Neural progenitor cell (in vitro differentiated cells): ENCODE results near the gene PRDM16. TPM values are rescaled to one million over a fixed set of nuclear protein-coding genes. Genes with fewer than 3 reads are reported as not detected.

Source experiments
- DNase-seq: peaks from one replicate; pipeline ENCODE4 v3.0.0-alpha.2; 2016; ENCODE audit warnings: low spot score
- H2AFZ ChIP-seq: fragments of 200-600 bp; sonication (generic); replicated peaks from 2 replicates; pipeline ENCODE4 v1.6.1; 2016; ENCODE audit warnings: antibody characterized with exemption
- H3F3A ChIP-seq: fragments of 200-600 bp; sonication (generic); 2 replicates; pipeline ENCODE4 v1.6.1; 2016; ENCODE audit warnings: antibody characterized with exemption, low read depth
- H3K27ac ChIP-seq: fragments of 200-600 bp; sonication (generic); 2 replicates; pipeline ENCODE4 v1.5.1; 2016; ENCODE audit warnings: mild to moderate bottlenecking
- H3K27me3 ChIP-seq: fragments of 200-600 bp; sonication (generic); 2 replicates; pipeline ENCODE4 v1.6.1; 2016; ENCODE audit warnings: mild to moderate bottlenecking, moderate library complexity
- H3K36me3 ChIP-seq: fragments of 200-600 bp; sonication (generic); 2 replicates; pipeline ENCODE4 v1.5.1; 2016
- H3K4me1 ChIP-seq: fragments of 200-600 bp; sonication (generic); 2 replicates; pipeline ENCODE4 v1.6.1; 2016; ENCODE audit warnings: mixed run types
- H3K4me2 ChIP-seq: fragments of 200-600 bp; sonication (generic); 2 replicates; pipeline ENCODE4 v1.6.1; 2016
- H3K4me3 ChIP-seq: fragments of 200-600 bp; sonication (generic); 2 replicates; pipeline ENCODE4 v1.5.1; 2016
- H3K79me2 ChIP-seq: fragments of 200-600 bp; sonication (generic); 2 replicates; pipeline ENCODE4 v1.6.1; 2016; ENCODE audit warnings: low read depth
- H3K9ac ChIP-seq: fragments of 200-600 bp; sonication (generic); 2 replicates; pipeline ENCODE4 v1.6.1; 2016
- H3K9me3 ChIP-seq: fragments of 200-600 bp; sonication (generic); 2 replicates; pipeline ENCODE4 v1.5.1; 2016; ENCODE audit warnings: low read depth
- H4K20me1 ChIP-seq: fragments of 200-600 bp; sonication (generic); 2 replicates; pipeline ENCODE4 v1.6.1; 2016; ENCODE audit warnings: low read depth
- H3K27ac Mint-ChIP-seq: 3 replicates; pipeline ENCODE4 v1.8.0; 2021; ENCODE audit warnings: mixed read lengths
- H3K27me3 Mint-ChIP-seq: 2 replicates; pipeline ENCODE4 v1.8.0; 2022; ENCODE audit warnings: low read depth, mild to moderate bottlenecking, inconsistent platforms, moderate library complexity, mixed read lengths; ENCODE audit not compliant: insufficient read depth
- H3K36me3 Mint-ChIP-seq: 3 replicates; pipeline ENCODE4 v1.8.0; 2021; ENCODE audit warnings: mixed read lengths
- H3K4me1 Mint-ChIP-seq: 3 replicates; pipeline ENCODE4 v1.8.0; 2021; ENCODE audit warnings: mixed read lengths
- H3K4me3 Mint-ChIP-seq: 3 replicates; pipeline ENCODE4 v1.8.0; 2021; ENCODE audit warnings: mild to moderate bottlenecking, moderate library complexity, mixed read lengths
- H3K9me3 Mint-ChIP-seq: 3 replicates; pipeline ENCODE4 v1.8.0; 2020; ENCODE audit warnings: mixed read lengths
- EZH2 ChIP-seq: fragments of 200-600 bp; sonication (generic); IDR thresholded peaks from 2 replicates; pipeline ENCODE4 v1.6.1; 2017; ENCODE audit warnings: antibody characterized with exemption, mild to moderate bottlenecking, moderate library complexity
- EZH2phosphoT487 ChIP-seq: fragments of 200-600 bp; sonication (generic); IDR thresholded peaks from 2 replicates; pipeline ENCODE4 v1.6.1; 2017; ENCODE audit warnings: antibody characterized with exemption
- total RNA-seq: library from RNA; depleted of rRNA; stranded (reverse); fragments of >200 nt; gene quantifications from 2 replicates; pipeline ENCODE4 v1.2.3, GENCODE V29; 2015; ENCODE audit warnings: low replicate concordance
- TF ChIP-seq, protein P1 (sequence below): fragments of 200-600 bp; sonication (generic); IDR thresholded peaks from 2 replicates; pipeline ENCODE4 v1.5.1; 2017; ENCODE audit warnings: antibody characterized with exemption, mild to moderate bottlenecking

Gene PRDM16
- total RNA-seq, 1 donor from 2014 or later = 1.9 TPM

DNA sequence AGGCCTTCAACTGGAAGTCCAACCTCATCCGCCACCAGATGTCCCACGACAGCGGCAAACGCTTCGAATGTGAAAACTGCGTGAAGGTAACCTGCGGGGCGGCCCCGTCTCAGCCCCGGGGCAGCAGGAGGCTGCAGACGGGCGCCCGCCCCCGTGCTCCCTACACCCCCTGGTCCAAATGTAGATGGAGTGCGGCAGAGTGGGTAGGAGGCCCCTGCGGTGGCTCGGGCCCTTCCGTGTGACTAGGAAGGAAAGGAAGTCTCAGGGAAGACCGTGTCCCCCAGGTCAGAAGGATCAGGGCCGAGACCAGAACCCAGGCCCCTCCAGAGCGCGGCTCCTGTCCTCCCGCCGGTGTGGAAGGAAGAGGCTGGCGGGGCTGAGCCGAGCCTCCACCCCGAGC lies 335.8 kb downstream of the PRDM16 start:
- Mint-ChIP-seq H3K4me1 (peaks cover 23% of the 10 kb centered on the region), H3K27ac (no peak overlapping the region), H3K27me3 (peaks cover 8% of the 10 kb centered on the region), H3K4me3 (no peak overlapping the region), H3K9me3 (no peaks in the 10 kb centered on the region), H3K36me3 (no peaks in the 10 kb centered on the region)
- H3K4me3 ChIP-seq = no peak overlapping the region
- TF ChIP-seq, protein P1, sequence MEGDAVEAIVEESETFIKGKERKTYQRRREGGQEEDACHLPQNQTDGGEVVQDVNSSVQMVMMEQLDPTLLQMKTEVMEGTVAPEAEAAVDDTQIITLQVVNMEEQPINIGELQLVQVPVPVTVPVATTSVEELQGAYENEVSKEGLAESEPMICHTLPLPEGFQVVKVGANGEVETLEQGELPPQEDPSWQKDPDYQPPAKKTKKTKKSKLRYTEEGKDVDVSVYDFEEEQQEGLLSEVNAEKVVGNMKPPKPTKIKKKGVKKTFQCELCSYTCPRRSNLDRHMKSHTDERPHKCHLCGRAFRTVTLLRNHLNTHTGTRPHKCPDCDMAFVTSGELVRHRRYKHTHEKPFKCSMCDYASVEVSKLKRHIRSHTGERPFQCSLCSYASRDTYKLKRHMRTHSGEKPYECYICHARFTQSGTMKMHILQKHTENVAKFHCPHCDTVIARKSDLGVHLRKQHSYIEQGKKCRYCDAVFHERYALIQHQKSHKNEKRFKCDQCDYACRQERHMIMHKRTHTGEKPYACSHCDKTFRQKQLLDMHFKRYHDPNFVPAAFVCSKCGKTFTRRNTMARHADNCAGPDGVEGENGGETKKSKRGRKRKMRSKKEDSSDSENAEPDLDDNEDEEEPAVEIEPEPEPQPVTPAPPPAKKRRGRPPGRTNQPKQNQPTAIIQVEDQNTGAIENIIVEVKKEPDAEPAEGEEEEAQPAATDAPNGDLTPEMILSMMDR = no peak
- TF ChIP-seq EZH2 (no peak), EZH2phosphoT487 (no peak)
- H3K79me2 ChIP-seq = no peaks in the 10 kb centered on the region
- no peaks in the 10 kb centered on the region for H3K27me3 ChIP-seq
- no peaks in the 10 kb centered on the region for H4K20me1 ChIP-seq
- no peak overlapping the region for H3K9ac ChIP-seq
- no peak overlapping the region for H3K4me2 ChIP-seq
- no peak overlapping the region for H3K27ac ChIP-seq
- H3K36me3 ChIP-seq = no peaks in the 10 kb centered on the region
- H2AFZ ChIP-seq = no peak overlapping the region
- no peaks in the 10 kb centered on the region for H3K9me3 ChIP-seq
- H3F3A ChIP-seq = peaks cover 15% of the 10 kb centered on the region
- DNase-seq = no peak
- H3K4me1 ChIP-seq = peaks cover 11% of the 10 kb centered on the region

DNA sequence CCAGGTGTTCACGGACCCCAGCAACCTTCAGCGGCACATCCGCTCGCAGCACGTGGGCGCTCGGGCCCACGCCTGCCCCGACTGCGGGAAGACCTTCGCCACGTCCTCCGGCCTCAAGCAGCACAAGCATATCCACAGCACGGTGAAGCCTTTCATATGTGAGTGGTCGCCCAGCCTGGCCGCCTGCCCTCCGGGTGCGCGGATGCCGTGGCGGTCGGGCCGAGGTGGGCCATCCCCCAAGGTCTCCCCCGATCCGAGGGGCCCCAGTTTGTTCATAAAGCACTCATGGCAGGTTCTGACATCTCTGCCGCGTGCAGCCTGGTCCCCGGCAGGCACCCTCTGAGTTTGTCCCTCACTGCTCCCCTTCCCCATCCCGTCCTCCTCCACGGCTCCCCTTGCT lies 336.5 kb downstream of the PRDM16 start:
- no peaks in the 10 kb centered on the region for H3K9me3 Mint-ChIP-seq
- H3K36me3 ChIP-seq = no peaks in the 10 kb centered on the region
- H3K4me1 ChIP-seq = peaks cover 11% of the 10 kb centered on the region
- no peak overlapping the region for H3K4me2 ChIP-seq
- H3K4me3 Mint-ChIP-seq = no peak overlapping the region
- no peaks in the 10 kb centered on the region for H4K20me1 ChIP-seq
- no peaks in the 10 kb centered on the region for H3K36me3 Mint-ChIP-seq
- H3K4me3 ChIP-seq = no peak overlapping the region
- H3K27ac Mint-ChIP-seq = no peak overlapping the region
- peaks cover 8% of the 10 kb centered on the region for H3K27me3 Mint-ChIP-seq
- H3F3A ChIP-seq = peaks cover 15% of the 10 kb centered on the region
- no peak overlapping the region for H2AFZ ChIP-seq
- TF ChIP-seq EZH2 (no peak), EZH2phosphoT487 (no peak)
- TF ChIP-seq, protein P1 = no peak
- no peak overlapping the region for H3K27ac ChIP-seq
- no peak overlapping the region for H3K9ac ChIP-seq
- H3K9me3 ChIP-seq = no peaks in the 10 kb centered on the region
- no peaks in the 10 kb centered on the region for H3K27me3 ChIP-seq
- DNase-seq = no peak
- no peaks in the 10 kb centered on the region for H3K79me2 ChIP-seq
- H3K4me1 Mint-ChIP-seq = peaks cover 23% of the 10 kb centered on the region

DNA sequence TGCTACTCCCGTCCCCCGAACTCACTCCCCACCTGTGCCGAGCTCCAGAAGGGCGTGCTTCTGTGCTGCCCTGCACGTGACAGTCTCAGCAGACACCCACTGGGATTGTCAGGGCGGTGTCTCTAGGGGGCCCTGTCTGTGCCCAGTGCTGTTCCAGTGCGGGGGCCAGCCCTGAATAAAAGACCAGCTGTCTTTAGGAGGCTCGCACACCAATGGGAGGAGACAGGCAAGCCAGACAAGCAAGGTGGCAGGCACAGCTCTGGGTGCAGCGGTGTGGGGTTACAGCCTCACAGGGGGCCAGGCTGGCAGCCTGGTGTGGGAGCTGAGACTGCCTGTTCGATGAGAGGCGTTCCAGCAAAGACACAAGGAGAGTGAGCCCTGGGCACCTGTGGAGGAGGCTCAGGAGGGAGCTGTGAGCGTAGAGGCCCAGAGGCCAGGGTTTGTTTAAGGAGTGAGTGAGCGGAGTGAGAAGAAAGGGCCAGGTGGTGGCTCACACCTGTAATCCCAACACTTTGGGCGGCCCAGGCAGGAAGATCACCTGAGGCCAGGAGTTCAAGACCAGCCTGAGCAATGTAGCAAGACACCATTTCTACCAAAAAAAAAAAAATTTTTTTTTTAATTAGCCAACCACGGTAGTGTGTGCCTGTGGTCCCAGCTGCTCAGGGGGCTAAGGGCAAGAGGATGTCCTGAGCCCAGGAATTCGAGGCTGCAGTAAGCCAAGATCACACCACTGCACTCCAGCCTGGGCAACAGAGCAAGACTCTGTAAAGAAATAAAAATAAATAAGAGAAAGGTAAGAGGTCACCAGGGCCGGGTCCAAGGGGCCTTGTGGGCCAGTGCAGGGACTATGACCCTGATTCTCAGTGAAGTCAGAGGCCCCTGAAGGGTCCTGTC lies 337.2 kb downstream of the PRDM16 start:
- peaks cover 15% of the 10 kb centered on the region for H3F3A ChIP-seq
- no peaks in the 10 kb centered on the region for H3K9me3 ChIP-seq
- DNase-seq = no peak
- H3K27ac ChIP-seq = no peak overlapping the region
- no peaks in the 10 kb centered on the region for H4K20me1 ChIP-seq
- TF ChIP-seq EZH2phosphoT487 = no peak
- TF ChIP-seq, protein P1 = no peak
- TF ChIP-seq EZH2 = no peak
- H3K4me1 ChIP-seq = peaks cover 11% of the 10 kb centered on the region
- H3K27me3 ChIP-seq = no peaks in the 10 kb centered on the region
- no peak overlapping the region for H2AFZ ChIP-seq
- H3K9ac ChIP-seq = no peak overlapping the region
- H3K36me3 ChIP-seq = no peaks in the 10 kb centered on the region
- no peaks in the 10 kb centered on the region for H3K36me3 Mint-ChIP-seq
- H3K4me1 Mint-ChIP-seq = peaks cover 21% of the 10 kb centered on the region
- no peaks in the 10 kb centered on the region for H3K9me3 Mint-ChIP-seq
- H3K27me3 Mint-ChIP-seq = peaks cover 8% of the 10 kb centered on the region
- H3K79me2 ChIP-seq = no peaks in the 10 kb centered on the region
- H3K4me3 Mint-ChIP-seq = no peak overlapping the region
- peak overlapping the region; percentile 64 for H3K27ac Mint-ChIP-seq
- no peak overlapping the region for H3K4me2 ChIP-seq
- H3K4me3 ChIP-seq = no peak overlapping the region
